ENCODE data around the gene NR4A2. TPM values are rescaled to one million over a fixed set of nuclear protein-coding genes. Genes with fewer than 3 reads are reported as not detected.

Gene NR4A2
- total RNA-seq, 1 experiment from 2014 or later, result 12.0 TPM

GRCh38 chr2:156309167-156309566 is 23.4 kb downstream of the NR4A2 start:
- Histone ChIP-seq H3K4me2 (ENCODE audit: low read length) (no peak overlapping the region), H4K20me1 (ENCODE audit: low read length) (no peaks in the 10 kb centered on the region), H3K4me1 (ENCODE audit: insufficient read depth, low read length) (no peaks in the 10 kb centered on the region), H3K4me3 (ENCODE audit: low read length) (no peak overlapping the region), H3K9ac (ENCODE audit: low read length) (no peak overlapping the region), H3K79me2 (ENCODE audit: low read length) (no peaks in the 10 kb centered on the region), H3K27ac (ENCODE audit: low read length) (no peak overlapping the region), H2AFZ (ENCODE audit: low read length) (no peak overlapping the region), H3K9me3 (ENCODE audit: low read length) (no peaks in the 10 kb centered on the region), H3K27me3 (ENCODE audit: low read length) (no peaks in the 10 kb centered on the region), H3F3A (ENCODE audit: low read length, unreplicated experiment) (no peaks in the 10 kb centered on the region), H3K9me2 (replicated peaks; ENCODE audit: low read length) (no peaks in the 10 kb centered on the region), H3K36me3 (ENCODE audit: low read depth, low read length) (no peaks in the 10 kb centered on the region)
- ChIA-PET POLR2A (ENCODE audit: unreplicated experiment) (no interaction called here), CTCF (no interaction called here)
- BruUV-seq (replicated peaks), result no TSS peak
- ATAC-seq (no peak), DNase-seq (no peak)
- intact Hi-C loops (cut with micrococcal nuclease), result no loop called here
- TF ChIP-seq EZH2 (IDR thresholded peaks at IDR 0.05; ENCODE audit: low read length, unreplicated experiment) (no peak), CTCF (conservative IDR thresholded peaks at IDR 0.05; ENCODE audit: low read depth, low read length) (no peak), EZH2phosphoT487 (IDR thresholded peaks at IDR 0.05; ENCODE audit: borderline replicate concordance, low read length) (no peak)

GRCh38 chr2:156306821-156307220 is 25.7 kb downstream of the NR4A2 start:
- Histone ChIP-seq H2AFZ (ENCODE audit: low read length) (no peak overlapping the region), H3K9ac (ENCODE audit: low read length) (no peak overlapping the region), H4K20me1 (ENCODE audit: low read length) (no peaks in the 10 kb centered on the region), H3K9me3 (ENCODE audit: low read length) (no peaks in the 10 kb centered on the region), H3K79me2 (ENCODE audit: low read length) (no peaks in the 10 kb centered on the region), H3K36me3 (ENCODE audit: low read depth, low read length) (no peaks in the 10 kb centered on the region), H3K27ac (ENCODE audit: low read length) (no peak overlapping the region), H3K27me3 (ENCODE audit: low read length) (no peaks in the 10 kb centered on the region), H3K4me1 (ENCODE audit: insufficient read depth, low read length) (no peaks in the 10 kb centered on the region), H3F3A (ENCODE audit: low read length, unreplicated experiment) (no peaks in the 10 kb centered on the region), H3K4me3 (ENCODE audit: low read length) (no peak overlapping the region), H3K9me2 (replicated peaks; ENCODE audit: low read length) (no peaks in the 10 kb centered on the region), H3K4me2 (ENCODE audit: low read length) (no peak overlapping the region)
- ChIA-PET CTCF (no interaction called here), POLR2A (ENCODE audit: unreplicated experiment) (no interaction called here)
- no peak for DNase-seq
- TF ChIP-seq EZH2 (IDR thresholded peaks at IDR 0.05; ENCODE audit: low read length, unreplicated experiment) (no peak), CTCF (conservative IDR thresholded peaks at IDR 0.05; ENCODE audit: low read depth, low read length) (no peak)
- no peak for ATAC-seq
- no TSS peak for BruUV-seq (replicated peaks)
- intact Hi-C loops (cut with micrococcal nuclease), result no loop called here

GRCh38 chr2:156305121-156305520 is 27.4 kb downstream of the NR4A2 start:
- no peaks in the 10 kb centered on the region for H4K20me1 ChIP-seq (ENCODE audit: low read length)
- H3K27me3 ChIP-seq (ENCODE audit: low read length), result no peaks in the 10 kb centered on the region
- H3F3A ChIP-seq (ENCODE audit: low read length, unreplicated experiment), result no peaks in the 10 kb centered on the region
- intact Hi-C loops (cut with micrococcal nuclease), result no loop called here
- H3K4me1 ChIP-seq (ENCODE audit: insufficient read depth, low read length), result no peaks in the 10 kb centered on the region
- no peak overlapping the region for H3K9ac ChIP-seq (ENCODE audit: low read length)
- H3K4me2 ChIP-seq (ENCODE audit: low read length), result no peak overlapping the region
- no peaks in the 10 kb centered on the region for H3K36me3 ChIP-seq (ENCODE audit: low read depth, low read length)
- POLR2A ChIA-PET (ENCODE audit: unreplicated experiment), result no interaction called here
- BruUV-seq (replicated peaks), result no TSS peak
- H3K4me3 ChIP-seq (ENCODE audit: low read length), result no peak overlapping the region
- no peak for TF ChIP-seq CTCF (conservative IDR thresholded peaks at IDR 0.05; ENCODE audit: low read depth, low read length)
- no peak for TF ChIP-seq EZH2phosphoT487 (IDR thresholded peaks at IDR 0.05; ENCODE audit: borderline replicate concordance, low read length)
- TF ChIP-seq EZH2 (IDR thresholded peaks at IDR 0.05; ENCODE audit: low read length, unreplicated experiment), result no peak
- DNase-seq (no peak), ATAC-seq (no peak)
- H3K9me3 ChIP-seq (ENCODE audit: low read length), result no peaks in the 10 kb centered on the region
- CTCF ChIA-PET, result no interaction called here
- no peak overlapping the region for H3K27ac ChIP-seq (ENCODE audit: low read length)
- H3K9me2 ChIP-seq (replicated peaks; ENCODE audit: low read length), result no peaks in the 10 kb centered on the region
- H3K79me2 ChIP-seq (ENCODE audit: low read length), result no peaks in the 10 kb centered on the region
- H2AFZ ChIP-seq (ENCODE audit: low read length), result no peak overlapping the region

All from PC-3 (cell line).